GM12891 (cell line): ENCODE results near the gene CEMP1.

Experiments used
- POLR2A ChIP-seq: IDR thresholded peaks from 2 replicates; pipeline ENCODE4 v1.6.1; 2011; ENCODE audit warnings: low read depth, low read length, control low read depth
- POLR2AphosphoS5 ChIP-seq: IDR thresholded peaks from 2 replicates; pipeline ENCODE4 v1.6.1; 2011; ENCODE audit warnings: low read depth, low read length, control low read depth
- SPI1 ChIP-seq: IDR thresholded peaks from 2 replicates; pipeline ENCODE4 v1.6.1; 2011; ENCODE audit warnings: low read depth, low read length, control low read depth
- TAF1 ChIP-seq: IDR thresholded peaks from 2 replicates; pipeline ENCODE4 v1.6.1; 2011; ENCODE audit warnings: low read depth, low read length, control low read depth

GRCh38 chr16:2528161-2529060, 2.8 kb downstream of the CEMP1 start:
- TF ChIP-seq POLR2A (no peak), POLR2AphosphoS5 (no peak), TAF1 (no peak), SPI1 (no peak)
